Glutamatergic neuron (in vitro differentiated cells): Measurements from ENCODE around the gene PCDH9. TPM values are rescaled to one million over a fixed set of nuclear protein-coding genes. Genes with fewer than 3 reads are reported as not detected.

Experiments
- DNase-seq: peaks from one replicate; pipeline ENCODE4 v3.0.0; 2022
- H3K27ac Mint-ChIP-seq: one replicate; pipeline ENCODE4 v1.8.0; 2020; ENCODE audit warnings: mild to moderate bottlenecking, mixed read lengths, inconsistent platforms; ENCODE audit not compliant: unreplicated experiment
- H3K27me3 Mint-ChIP-seq: one replicate; pipeline ENCODE4 v1.8.0; 2020; ENCODE audit warnings: mild to moderate bottlenecking, moderate library complexity, mixed read lengths, inconsistent platforms; ENCODE audit not compliant: unreplicated experiment
- H3K36me3 Mint-ChIP-seq: one replicate; pipeline ENCODE4 v1.8.0; 2020; ENCODE audit warnings: mild to moderate bottlenecking, mixed read lengths, inconsistent platforms; ENCODE audit not compliant: unreplicated experiment
- H3K4me1 Mint-ChIP-seq: one replicate; pipeline ENCODE4 v1.8.0; 2020; ENCODE audit warnings: mild to moderate bottlenecking, low read depth, mixed read lengths, inconsistent platforms; ENCODE audit not compliant: unreplicated experiment
- H3K4me3 Mint-ChIP-seq: one replicate; pipeline ENCODE4 v1.8.0; 2020; ENCODE audit warnings: mild to moderate bottlenecking, mixed read lengths, inconsistent platforms; ENCODE audit not compliant: unreplicated experiment
- H3K9me3 Mint-ChIP-seq: one replicate; pipeline ENCODE4 v1.8.0; 2020; ENCODE audit warnings: mild to moderate bottlenecking, moderate library complexity, mixed read lengths, inconsistent platforms; ENCODE audit not compliant: unreplicated experiment
- total RNA-seq: library from RNA; stranded (reverse); fragmentation: NEBNext Ultra II Directional; extraction: Animal tissue kit (Norgen Biotek cat#: 25700); gene quantifications from one replicate; pipeline ENCODE4 v1.2.1, GENCODE V29; 2021; ENCODE audit not compliant: unreplicated experiment
- TF ChIP-seq, protein P1 (sequence below): fragments of 200-600 bp; sonication (generic); IDR thresholded peaks from one replicate; pipeline ENCODE4 v1.5.0; 2021; ENCODE audit not compliant: partially characterized antibody, unreplicated experiment

Gene PCDH9
- total RNA-seq, 1 donor from 2014 or later: 43.3 TPM

DNA sequence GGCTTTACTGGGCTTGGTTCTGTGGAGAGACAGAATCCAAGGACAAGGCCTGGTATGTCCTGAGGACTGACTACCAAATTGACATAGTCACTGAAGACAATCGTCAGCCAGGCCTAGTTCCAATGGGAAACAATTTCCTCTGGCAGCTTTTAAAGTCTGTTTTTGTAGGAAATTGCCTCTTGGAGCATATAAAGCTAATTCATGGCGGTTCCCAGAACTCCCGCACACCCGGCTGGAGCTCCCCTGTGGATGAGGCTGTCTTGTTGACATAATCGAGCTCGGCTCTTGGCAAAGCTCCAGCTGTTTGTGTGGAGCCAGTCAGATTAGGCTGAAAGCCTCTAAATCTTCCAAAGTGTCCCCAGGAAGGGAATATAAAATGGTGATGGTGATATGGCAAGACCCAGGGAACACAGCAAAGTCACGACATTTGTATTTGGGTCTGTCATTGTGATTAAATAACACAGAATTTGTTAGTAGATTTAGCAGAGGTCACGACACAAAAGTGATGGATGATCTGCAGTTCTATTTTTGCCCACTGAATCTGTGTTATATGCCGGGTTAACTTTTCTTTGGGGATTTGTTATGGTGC is 395.0 kb downstream of the PCDH9 start:
- Mint-ChIP-seq H3K4me1 (peaks cover 44% of the 10 kb centered on the region), H3K36me3 (no peaks in the 10 kb centered on the region), H3K4me3 (no peak overlapping the region), H3K27ac (peak overlapping the region; percentile 77), H3K27me3 (peaks cover 2% of the 10 kb centered on the region), H3K9me3 (no peaks in the 10 kb centered on the region)
- TF ChIP-seq, protein P1, sequence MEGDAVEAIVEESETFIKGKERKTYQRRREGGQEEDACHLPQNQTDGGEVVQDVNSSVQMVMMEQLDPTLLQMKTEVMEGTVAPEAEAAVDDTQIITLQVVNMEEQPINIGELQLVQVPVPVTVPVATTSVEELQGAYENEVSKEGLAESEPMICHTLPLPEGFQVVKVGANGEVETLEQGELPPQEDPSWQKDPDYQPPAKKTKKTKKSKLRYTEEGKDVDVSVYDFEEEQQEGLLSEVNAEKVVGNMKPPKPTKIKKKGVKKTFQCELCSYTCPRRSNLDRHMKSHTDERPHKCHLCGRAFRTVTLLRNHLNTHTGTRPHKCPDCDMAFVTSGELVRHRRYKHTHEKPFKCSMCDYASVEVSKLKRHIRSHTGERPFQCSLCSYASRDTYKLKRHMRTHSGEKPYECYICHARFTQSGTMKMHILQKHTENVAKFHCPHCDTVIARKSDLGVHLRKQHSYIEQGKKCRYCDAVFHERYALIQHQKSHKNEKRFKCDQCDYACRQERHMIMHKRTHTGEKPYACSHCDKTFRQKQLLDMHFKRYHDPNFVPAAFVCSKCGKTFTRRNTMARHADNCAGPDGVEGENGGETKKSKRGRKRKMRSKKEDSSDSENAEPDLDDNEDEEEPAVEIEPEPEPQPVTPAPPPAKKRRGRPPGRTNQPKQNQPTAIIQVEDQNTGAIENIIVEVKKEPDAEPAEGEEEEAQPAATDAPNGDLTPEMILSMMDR: no peak
- peak; percentile 74 for DNase-seq

DNA sequence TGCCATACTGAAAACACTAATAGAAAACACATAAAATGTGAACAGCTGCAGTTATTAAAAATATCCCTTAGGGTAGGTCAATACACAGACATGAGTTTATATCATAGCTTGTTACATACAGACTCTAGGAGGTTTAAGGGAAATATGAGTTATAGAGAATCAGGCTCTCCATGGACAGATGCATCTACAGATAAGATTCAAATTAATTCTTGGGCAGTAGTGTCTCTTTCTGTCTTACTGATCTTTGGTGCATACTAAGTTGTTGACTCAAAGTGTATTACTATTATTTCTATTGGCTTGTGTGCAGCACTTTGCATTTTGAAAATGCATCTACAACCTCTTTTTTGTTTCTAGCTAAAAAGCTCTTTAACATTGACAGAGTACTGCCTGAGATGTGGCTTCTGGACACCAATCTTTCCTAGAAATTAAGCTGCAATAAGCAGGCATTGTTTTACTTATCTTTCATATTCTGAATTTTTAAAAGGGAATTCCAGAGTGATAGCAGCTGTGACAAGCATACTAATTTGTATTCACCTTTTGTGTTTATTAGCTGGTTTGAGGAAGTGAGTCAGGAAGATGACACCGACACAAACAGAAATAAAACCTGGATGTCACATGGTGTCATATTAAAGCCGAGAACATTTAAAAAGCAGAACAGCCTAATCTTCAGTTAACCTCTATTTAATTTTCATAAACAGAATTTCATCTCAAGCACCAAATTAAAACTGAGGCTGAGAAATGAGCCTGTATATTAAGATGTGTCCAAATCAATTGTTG is 399.0 kb downstream of the PCDH9 start:
- Mint-ChIP-seq H3K27ac (no peak overlapping the region), H3K4me1 (peaks cover 18% of the 10 kb centered on the region), H3K36me3 (no peaks in the 10 kb centered on the region), H3K27me3 (no peaks in the 10 kb centered on the region), H3K9me3 (no peaks in the 10 kb centered on the region), H3K4me3 (no peak overlapping the region)
- no peak for DNase-seq
- TF ChIP-seq, protein P1: no peak

GRCh38 chr13:66829803-66830202 is 400.3 kb downstream of the PCDH9 start:
- TF ChIP-seq, protein P1: no peak
- H3K9me3 Mint-ChIP-seq: no peaks in the 10 kb centered on the region
- H3K27me3 Mint-ChIP-seq: no peaks in the 10 kb centered on the region
- no peaks in the 10 kb centered on the region for H3K36me3 Mint-ChIP-seq
- H3K27ac Mint-ChIP-seq: no peak overlapping the region
- H3K4me1 Mint-ChIP-seq: peaks cover 11% of the 10 kb centered on the region
- no peak for DNase-seq
- no peak overlapping the region for H3K4me3 Mint-ChIP-seq

- peaks cover 6% of the 10 kb centered on the region for H3K4me1 Mint-ChIP-seq
- TF ChIP-seq, protein P1: no peak
- no peak overlapping the region for H3K4me3 Mint-ChIP-seq
Observed at GRCh38 chr13:66826398-66826797, 403.7 kb downstream of the PCDH9 start.

DNA sequence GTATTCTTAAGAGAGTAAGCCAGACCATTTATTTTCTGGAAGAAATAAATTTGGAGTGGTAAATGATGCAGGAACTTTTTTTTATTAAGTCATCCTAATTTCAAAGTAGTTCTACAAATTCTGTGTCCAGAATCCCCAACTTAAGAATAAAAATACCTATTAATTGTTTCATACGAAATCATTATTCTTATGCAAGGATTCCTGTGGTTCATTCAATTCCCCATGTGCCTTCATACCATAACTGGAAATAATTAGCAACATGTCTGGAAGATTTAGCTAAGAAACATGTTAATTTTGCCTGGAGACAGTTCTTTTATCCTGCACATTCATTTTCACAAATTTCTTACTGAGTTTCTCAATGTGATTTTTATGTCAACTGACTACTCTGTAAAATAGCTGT is 408.6 kb downstream of the PCDH9 start:
- no peak for DNase-seq
- no peaks in the 10 kb centered on the region for H3K27me3 Mint-ChIP-seq
- no peaks in the 10 kb centered on the region for H3K36me3 Mint-ChIP-seq
- no peak overlapping the region for H3K27ac Mint-ChIP-seq
- TF ChIP-seq, protein P1: no peak
- H3K9me3 Mint-ChIP-seq: no peaks in the 10 kb centered on the region
- H3K4me3 Mint-ChIP-seq: no peak overlapping the region
- H3K4me1 Mint-ChIP-seq: no peaks in the 10 kb centered on the region

More at GRCh38 chr13:66826398-66826797, 403.7 kb downstream of the PCDH9 start:
- Mint-ChIP-seq H3K27ac (no peak overlapping the region), H3K9me3 (no peaks in the 10 kb centered on the region), H3K36me3 (no peaks in the 10 kb centered on the region), H3K27me3 (no peaks in the 10 kb centered on the region)
- no peak for DNase-seq
